ENCODE data around the gene MAPK11.

Gene MAPK11

GRCh38 chr22:50246242-50247175 lies 23.7 kb downstream of the MAPK11 start:
- no peak for DNase-seq

GRCh38 chr22:50245214-50246072 lies 24.7 kb downstream of the MAPK11 start:
- no peak for DNase-seq

GRCh38 chr22:50244420-50245213 lies 25.6 kb downstream of the MAPK11 start, which contains the start of gene TUBGCP6:
Gene TUBGCP6 (minus strand): TSS chr22:50245023. CDS start chr22:50244459, 564 bp downstream.
- DNase-seq: peak; percentile 97

- DNase-seq: no peak
Measured at GRCh38 chr22:50243685-50244419, 26.3 kb downstream of the MAPK11 start.

GRCh38 chr22:50242406-50242949 lies 27.7 kb downstream of the MAPK11 start:
- DNase-seq: no peak

- DNase-seq: no peak
Measured at GRCh38 chr22:50238755-50239154, 31.4 kb downstream of the MAPK11 start.

GRCh38 chr22:50236731-50237409 lies 33.3 kb downstream of the MAPK11 start:
- DNase-seq: peak; percentile 52

GRCh38 chr22:50233223-50233622 lies 37.0 kb downstream of the MAPK11 start:
- no peak for DNase-seq

GRCh38 chr22:50232481-50233151 lies 37.6 kb downstream of the MAPK11 start:
- DNase-seq: no peak

- DNase-seq: no peak
Measured at GRCh38 chr22:50229370-50229769, 40.8 kb downstream of the MAPK11 start.

- DNase-seq: no peak
Measured at GRCh38 chr22:50228366-50228765, 41.8 kb downstream of the MAPK11 start.

- no peak for DNase-seq
Measured at GRCh38 chr22:50227579-50228215, 42.5 kb downstream of the MAPK11 start.

- no peak for DNase-seq
Measured at GRCh38 chr22:50226875-50227165, 43.4 kb downstream of the MAPK11 start.

- no peak for DNase-seq
Measured at GRCh38 chr22:50226063-50226874, 43.9 kb downstream of the MAPK11 start.

GRCh38 chr22:50225200-50225969 lies 44.8 kb downstream of the MAPK11 start:
- no peak for DNase-seq

GRCh38 chr22:50224071-50224470 lies 46.1 kb downstream of the MAPK11 start:
- peak; percentile 73 for DNase-seq

GRCh38 chr22:50222508-50222907 lies 47.7 kb downstream of the MAPK11 start:
- DNase-seq: no peak

Data from eye (tissue), 1 donor.